Hepatocyte (in vitro differentiated cells): Measurements from ENCODE around the gene TRPC4AP.

Experiments
- EZH2 ChIP-seq: fragments of 200-600 bp; sonication (generic); IDR thresholded peaks from 2 replicates; pipeline ENCODE4 v1.6.1; 2016; ENCODE audit warnings: antibody characterized with exemption, mild to moderate bottlenecking, borderline replicate concordance
- EZH2phosphoT487 ChIP-seq: fragments of 200-600 bp; sonication (generic); IDR thresholded peaks from one replicate; pipeline ENCODE4 v1.6.1; 2018; ENCODE audit warnings: antibody characterized with exemption, mild to moderate bottlenecking, low read depth, moderate library complexity; ENCODE audit not compliant: unreplicated experiment, severe bottlenecking
- TF ChIP-seq, protein P1 (sequence below): fragments of 200-600 bp; sonication (generic); IDR thresholded peaks from 2 replicates; pipeline ENCODE4 v1.5.1; 2016; ENCODE audit warnings: antibody characterized with exemption, mild to moderate bottlenecking; ENCODE audit not compliant: poor library complexity

DNA sequence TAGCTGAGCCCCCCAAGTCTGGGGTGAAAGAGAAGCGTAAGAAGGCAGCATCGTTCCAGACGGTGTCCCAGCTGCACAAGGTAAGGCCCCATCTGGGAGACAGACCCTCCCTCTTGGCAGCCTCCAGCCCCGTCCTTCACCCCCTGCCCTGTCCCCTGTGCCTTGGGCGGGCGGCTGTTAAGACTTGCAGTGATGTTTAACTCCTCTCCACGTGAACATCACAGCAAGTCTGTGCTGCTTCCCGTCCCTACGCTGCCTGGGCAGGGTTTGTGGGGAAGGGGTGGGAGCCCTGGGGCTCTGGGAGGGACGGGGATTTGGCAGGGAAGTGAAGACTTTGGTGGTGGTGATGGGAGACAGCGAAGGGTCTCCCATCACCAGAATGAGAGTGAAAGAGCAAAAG, 102.4 kb downstream of the TRPC4AP start:
- TF ChIP-seq, protein P1, sequence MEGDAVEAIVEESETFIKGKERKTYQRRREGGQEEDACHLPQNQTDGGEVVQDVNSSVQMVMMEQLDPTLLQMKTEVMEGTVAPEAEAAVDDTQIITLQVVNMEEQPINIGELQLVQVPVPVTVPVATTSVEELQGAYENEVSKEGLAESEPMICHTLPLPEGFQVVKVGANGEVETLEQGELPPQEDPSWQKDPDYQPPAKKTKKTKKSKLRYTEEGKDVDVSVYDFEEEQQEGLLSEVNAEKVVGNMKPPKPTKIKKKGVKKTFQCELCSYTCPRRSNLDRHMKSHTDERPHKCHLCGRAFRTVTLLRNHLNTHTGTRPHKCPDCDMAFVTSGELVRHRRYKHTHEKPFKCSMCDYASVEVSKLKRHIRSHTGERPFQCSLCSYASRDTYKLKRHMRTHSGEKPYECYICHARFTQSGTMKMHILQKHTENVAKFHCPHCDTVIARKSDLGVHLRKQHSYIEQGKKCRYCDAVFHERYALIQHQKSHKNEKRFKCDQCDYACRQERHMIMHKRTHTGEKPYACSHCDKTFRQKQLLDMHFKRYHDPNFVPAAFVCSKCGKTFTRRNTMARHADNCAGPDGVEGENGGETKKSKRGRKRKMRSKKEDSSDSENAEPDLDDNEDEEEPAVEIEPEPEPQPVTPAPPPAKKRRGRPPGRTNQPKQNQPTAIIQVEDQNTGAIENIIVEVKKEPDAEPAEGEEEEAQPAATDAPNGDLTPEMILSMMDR, result no peak
- TF ChIP-seq EZH2 (no peak), EZH2phosphoT487 (no peak)
